ENCODE measurements around the gene METAP2.

The METAP2 gene

DNA sequence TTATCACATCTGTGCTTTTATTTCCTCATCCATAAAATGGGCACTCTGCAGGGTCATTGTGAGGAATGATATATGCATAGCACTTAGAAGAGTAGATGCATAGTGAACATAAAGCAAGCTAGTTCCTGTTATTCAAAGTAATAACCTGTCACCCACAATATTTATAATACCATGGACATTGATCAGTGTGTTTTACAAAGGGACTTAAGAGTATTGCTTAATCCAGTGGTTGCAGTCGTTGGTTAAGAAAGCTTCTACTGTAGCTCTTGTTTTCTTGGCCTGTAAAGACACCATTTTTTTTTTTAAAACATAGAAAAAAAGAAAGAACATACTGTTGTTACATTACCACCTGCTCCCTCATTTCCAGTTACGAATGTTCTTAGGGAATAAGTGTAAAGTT, 13.1 kb downstream of the METAP2 start:
- H3K27ac ChIP-seq, result no peak overlapping the region

DNA sequence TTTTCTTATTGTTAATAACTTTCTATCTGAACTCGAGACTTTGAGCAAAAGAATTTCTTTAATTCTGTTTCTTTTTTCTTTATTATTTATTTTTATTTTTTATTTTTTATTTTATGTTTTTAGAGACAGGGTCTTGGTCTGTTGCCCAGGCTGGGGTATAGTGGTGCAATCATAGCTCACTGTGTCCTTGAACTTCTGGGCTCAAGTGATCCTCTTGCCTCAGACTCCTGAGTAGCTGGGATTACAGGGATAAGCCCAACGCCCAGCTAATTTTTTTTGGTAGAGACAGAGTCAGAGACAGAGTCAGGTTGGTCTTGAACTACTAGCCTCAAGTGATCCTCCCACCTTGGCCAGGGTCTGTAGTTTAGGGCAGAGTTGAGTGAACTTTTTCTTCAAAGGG, 18.5 kb downstream of the METAP2 start:
- TF ChIP-seq, protein P1, sequence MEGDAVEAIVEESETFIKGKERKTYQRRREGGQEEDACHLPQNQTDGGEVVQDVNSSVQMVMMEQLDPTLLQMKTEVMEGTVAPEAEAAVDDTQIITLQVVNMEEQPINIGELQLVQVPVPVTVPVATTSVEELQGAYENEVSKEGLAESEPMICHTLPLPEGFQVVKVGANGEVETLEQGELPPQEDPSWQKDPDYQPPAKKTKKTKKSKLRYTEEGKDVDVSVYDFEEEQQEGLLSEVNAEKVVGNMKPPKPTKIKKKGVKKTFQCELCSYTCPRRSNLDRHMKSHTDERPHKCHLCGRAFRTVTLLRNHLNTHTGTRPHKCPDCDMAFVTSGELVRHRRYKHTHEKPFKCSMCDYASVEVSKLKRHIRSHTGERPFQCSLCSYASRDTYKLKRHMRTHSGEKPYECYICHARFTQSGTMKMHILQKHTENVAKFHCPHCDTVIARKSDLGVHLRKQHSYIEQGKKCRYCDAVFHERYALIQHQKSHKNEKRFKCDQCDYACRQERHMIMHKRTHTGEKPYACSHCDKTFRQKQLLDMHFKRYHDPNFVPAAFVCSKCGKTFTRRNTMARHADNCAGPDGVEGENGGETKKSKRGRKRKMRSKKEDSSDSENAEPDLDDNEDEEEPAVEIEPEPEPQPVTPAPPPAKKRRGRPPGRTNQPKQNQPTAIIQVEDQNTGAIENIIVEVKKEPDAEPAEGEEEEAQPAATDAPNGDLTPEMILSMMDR (conservative IDR thresholded peaks at IDR 0.05), result no peak
- H3K27ac ChIP-seq, result no peak overlapping the region

More for the DNA sequence above, 13.1 kb downstream of the METAP2 start:
- TF ChIP-seq, protein P1 (conservative IDR thresholded peaks at IDR 0.05), result no peak

DNA sequence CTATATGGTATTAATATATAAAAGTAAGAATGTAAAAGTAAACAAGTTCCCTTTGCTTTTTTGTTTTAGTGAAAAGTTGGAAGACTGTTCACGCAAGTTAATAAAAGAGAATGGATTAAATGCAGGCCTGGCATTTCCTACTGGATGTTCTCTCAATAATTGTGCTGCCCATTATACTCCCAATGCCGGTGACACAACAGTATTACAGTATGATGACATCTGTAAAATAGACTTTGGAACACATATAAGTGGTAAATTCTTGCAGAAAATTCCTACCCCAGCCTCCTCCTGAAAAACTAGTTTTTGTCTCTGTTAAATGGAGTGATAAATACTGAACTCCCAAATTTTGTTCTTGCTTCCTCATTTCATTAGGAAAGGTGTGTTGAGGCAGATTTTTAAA, 20.9 kb downstream of the METAP2 start:
- TF ChIP-seq, protein P1 (conservative IDR thresholded peaks at IDR 0.05), result no peak
- H3K27ac ChIP-seq, result peak overlapping the region; percentile 1; the same call in 1 of the 2 replicates

DNA sequence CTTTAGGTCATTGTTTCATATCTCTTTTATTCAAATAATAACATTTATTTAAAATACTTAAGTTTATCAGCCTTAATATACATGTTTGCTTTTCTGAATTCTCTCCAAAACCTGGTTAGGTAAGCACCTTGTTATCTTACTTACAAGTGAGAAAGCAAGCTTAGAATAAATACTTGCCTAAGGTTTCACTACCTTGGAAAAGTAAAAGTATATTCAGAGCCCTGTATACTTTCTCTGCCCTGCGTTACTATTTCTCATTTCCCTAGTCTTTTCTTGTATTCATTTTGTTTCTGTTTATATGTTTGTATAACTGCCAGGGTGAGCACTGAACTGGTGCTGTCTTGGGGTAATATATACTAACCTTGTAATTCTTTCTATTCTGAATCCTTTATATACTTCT, 21.5 kb downstream of the METAP2 start:
- TF ChIP-seq, protein P1 (conservative IDR thresholded peaks at IDR 0.05), result no peak
- H3K27ac ChIP-seq, result peak overlapping the region; percentile 1; the same call in 1 of the 2 replicates

DNA sequence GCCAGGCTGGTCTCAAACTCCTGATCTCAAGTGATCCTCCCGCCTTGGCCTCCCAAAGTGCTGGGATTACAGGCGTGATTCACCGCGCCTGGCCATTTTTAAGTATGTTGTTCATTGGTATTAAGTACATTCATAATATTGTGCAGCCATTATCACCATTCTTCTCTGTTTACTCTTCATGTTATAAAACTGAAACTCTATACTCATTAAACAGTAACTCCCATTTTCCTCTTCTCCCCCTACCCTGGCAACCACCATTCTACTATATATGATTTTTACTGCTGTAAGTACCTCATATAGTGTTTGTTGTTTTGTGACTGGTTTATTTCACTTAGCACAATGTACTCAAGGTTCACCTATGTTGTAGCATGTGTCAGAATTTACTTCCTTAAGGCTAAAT, 23.1 kb downstream of the METAP2 start:
- TF ChIP-seq, protein P1 (conservative IDR thresholded peaks at IDR 0.05), result no peak

DNA sequence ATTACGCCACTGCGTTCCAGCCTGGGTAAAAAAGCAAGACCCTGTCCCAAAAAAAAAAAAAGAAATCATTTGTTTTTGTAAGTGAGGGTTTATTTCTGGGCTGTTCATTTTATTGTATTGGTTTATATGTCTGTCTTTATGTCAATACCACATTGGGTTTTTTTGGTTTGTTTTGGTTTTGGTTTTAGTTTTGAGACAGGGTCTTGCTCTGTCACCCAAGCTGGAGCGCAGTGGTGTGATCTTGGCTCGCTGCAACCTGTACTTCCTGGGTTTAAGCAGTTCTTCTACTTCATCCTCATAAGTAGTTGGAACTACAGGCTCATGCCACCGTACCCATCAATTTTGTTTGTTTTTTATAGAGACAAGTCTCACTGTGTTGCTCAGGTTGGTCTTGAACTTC, 25.0 kb downstream of the METAP2 start:
- no peak overlapping the region for H3K27ac ChIP-seq
- TF ChIP-seq, protein P1 (conservative IDR thresholded peaks at IDR 0.05), result no peak

More for the DNA sequence above, 23.1 kb downstream of the METAP2 start:
- peak overlapping the region; percentile 10 for H3K27ac ChIP-seq

DNA sequence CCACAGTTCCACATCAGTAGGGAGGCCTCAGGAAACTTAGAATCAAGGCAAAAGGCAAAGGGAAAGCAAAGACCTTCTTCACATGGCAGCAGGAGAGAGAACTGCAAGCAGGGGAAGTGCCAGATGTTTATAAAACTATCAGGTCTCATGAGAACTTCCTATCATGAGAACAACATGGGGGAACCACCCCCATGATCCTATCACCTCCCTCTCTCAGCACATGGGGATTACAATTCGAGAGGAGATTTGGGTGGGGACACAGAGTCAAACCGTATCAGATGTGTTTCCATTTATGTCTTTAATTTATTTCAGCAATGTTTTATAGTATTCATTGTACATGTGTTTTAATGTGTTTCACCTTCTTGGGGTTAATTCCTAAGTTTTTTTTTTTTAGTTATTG, 25.8 kb downstream of the METAP2 start:
- no peak overlapping the region for H3K27ac ChIP-seq
- TF ChIP-seq, protein P1 (conservative IDR thresholded peaks at IDR 0.05), result no peak

Measured in VCaP (cell line).